Thyroid gland (tissue), 4 donors: ENCODE data around the gene DGKB. TPM values are rescaled to one million over a fixed set of nuclear protein-coding genes. Genes with fewer than 3 reads are reported as not detected.
"Not testable (repeated sequence)": the region's sequence is repeated elsewhere in the genome, so short reads cannot be mapped to it uniquely, and the experiment has no call there.

Experiments used
- DNase-seq, 2 donors: peaks; one replicate each; pipeline ENCODE4 v3.0.0-alpha.2; 2019
- H3K27ac ChIP-seq, 3 donors: fragments of 200-600 bp; sonication (generic); 1 replicate in 2 of 3; 2 replicates in 1 of 3; pipeline ENCODE4 v1.5.1; 2016 to 2019; ENCODE audit warnings: mild to moderate bottlenecking in 1 of 3, moderate library complexity in 1 of 3
- H3K27me3 ChIP-seq: fragments of 200-600 bp; sonication (generic); one replicate; pipeline ENCODE4 v1.5.1; 2019
- H3K36me3 ChIP-seq, 2 donors: fragments of 200-600 bp; sonication (generic); one replicate each; pipeline ENCODE4 v1.5.1; 2016 to 2019
- H3K4me1 ChIP-seq, 2 donors: fragments of 200-600 bp; sonication (generic); one replicate each; pipeline ENCODE4 v1.5.1; 2017 to 2019
- H3K4me3 ChIP-seq, 3 donors: fragments of 200-600 bp; sonication (generic); replicated peaks in 1 of 3; 1 replicate in 2 of 3; 2 replicates in 1 of 3; pipeline ENCODE4 v1.5.1; 2016; ENCODE audit warnings: mild to moderate bottlenecking in 1 of 3
- H3K9me3 ChIP-seq: fragments of 200-600 bp; sonication (generic); one replicate; pipeline ENCODE4 v1.5.1; 2017
- CTCF ChIP-seq, 6 experiments: fragments of 200-600 bp in 3 of 6; fragments of 450-650 bp in 3 of 6; sonication (generic) in 3 of 6; IDR thresholded peaks; one replicate each; pipeline ENCODE4 v1.5.1; 2016 to 2019; ENCODE audit warnings: antibody characterized with exemption in 6 of 6, mild to moderate bottlenecking in 2 of 6, inconsistent platforms in 1 of 6, moderate library complexity in 1 of 6
- POLR2A ChIP-seq, 2 donors: fragments of 450-650 bp; IDR thresholded peaks; one replicate each; pipeline ENCODE4 v1.6.1; 2017; ENCODE audit warnings: antibody characterized with exemption in 2 of 2, mild to moderate bottlenecking in 2 of 2, moderate library complexity in 1 of 2
- WGBS, 2 donors: methylation state at CpG; one replicate each; pipeline ENCODE4 v1.1.5; 2017; 5-methylcytosine and 5-hydroxymethylcytosine counted together
- intact Hi-C: fragments of 100-400 bp; cut with DNase I; formaldehyde crosslinking; loops from one replicate; pipeline ENCODE4 v1.15.1; 2023
- total RNA-seq, 4 donors: library from RNA; depleted of rRNA; stranded (reverse); fragments of >200 nt; gene quantifications; one replicate each; pipeline ENCODE4 v1.2.3, GENCODE V29; 2016

Gene DGKB
- total RNA-seq, 4 donors from 2014 or later, result 0.11 to 2.1 (median 0.49) TPM; not detected in 1

DNA sequence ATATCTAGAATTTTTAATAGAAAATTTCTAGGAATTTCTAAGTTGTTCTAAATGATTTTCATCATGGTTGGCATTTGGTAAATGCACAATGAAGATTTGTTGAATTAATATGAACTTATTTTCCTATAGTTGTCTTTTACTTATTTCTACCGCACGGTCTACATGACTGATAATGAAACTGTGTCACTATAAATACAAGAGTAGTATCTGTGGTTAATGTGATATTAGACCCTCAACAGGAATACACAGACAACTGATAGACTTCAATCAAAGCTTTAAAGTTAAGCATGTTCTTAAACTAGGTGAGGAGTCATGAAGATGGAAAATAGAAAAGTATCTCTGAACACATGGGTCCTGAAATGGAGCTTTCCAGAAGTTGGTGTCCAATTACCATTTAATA is 615.2 kb downstream of the DGKB start:
- Histone ChIP-seq H3K27me3 (no peaks in the 10 kb centered on the region), H3K9me3 (no peaks in the 10 kb centered on the region), H3K4me1 (no peaks in the 10 kb centered on the region), H3K27ac (no peak overlapping the region), H3K36me3 (no peaks in the 10 kb centered on the region), H3K4me3 (no peak overlapping the region)
- 91 to 95% methylated on average over 2 of the region's 2 CpGs for WGBS, 2 donors
- intact Hi-C loops, result no loop called here
- DNase-seq, result no peak
- no peak for TF ChIP-seq CTCF (IDR thresholded peaks at IDR 0.05)
- no peak for TF ChIP-seq POLR2A (IDR thresholded peaks at IDR 0.05)

DNA sequence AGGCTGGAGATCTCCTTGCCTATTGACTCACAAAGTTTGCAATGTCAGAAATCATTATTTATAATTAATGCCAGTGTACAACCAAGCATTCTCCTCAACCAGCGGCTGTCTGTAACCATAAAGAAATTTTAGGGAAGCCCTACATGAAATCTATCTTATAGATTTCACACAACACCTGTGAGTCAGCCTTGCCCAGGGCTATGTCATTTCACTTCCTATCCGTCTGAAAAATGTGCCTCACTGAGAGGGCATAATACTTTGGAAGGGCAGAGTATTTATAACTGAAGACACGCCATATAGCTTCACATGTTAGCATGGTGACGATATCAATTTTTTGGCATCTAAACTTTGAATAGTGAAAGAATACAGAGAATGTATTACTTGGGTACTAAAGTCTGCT is 616.5 kb downstream of the DGKB start:
- intact Hi-C loops, result no loop called here
- Histone ChIP-seq H3K4me3 (no peak overlapping the region), H3K36me3 (no peaks in the 10 kb centered on the region), H3K9me3 (no peaks in the 10 kb centered on the region), H3K4me1 (no peaks in the 10 kb centered on the region), H3K27me3 (no peaks in the 10 kb centered on the region), H3K27ac (no peak overlapping the region)
- DNase-seq, result no peak
- WGBS, 2 donors, result 71 to 72% methylated on average over 4 of the region's 4 CpGs
- no peak for TF ChIP-seq CTCF (IDR thresholded peaks at IDR 0.05)
- TF ChIP-seq POLR2A (IDR thresholded peaks at IDR 0.05), result no peak

- H3K36me3 ChIP-seq, H3K4me3 ChIP-seq, H3K9me3 ChIP-seq, H3K27ac ChIP-seq, H3K27me3 ChIP-seq, DNase-seq, H3K4me1 ChIP-seq, intact Hi-C loops: not testable (repeated sequence)
- 51 to 57% methylated on average over 19 of the region's 21 CpGs for WGBS, 2 donors
These were observed 623.3 kb downstream of the DGKB start for GRCh38 chr7:14279065-14279871.

- no peaks in the 10 kb centered on the region for H3K36me3 ChIP-seq
- no peaks in the 10 kb centered on the region for H3K27me3 ChIP-seq
- H3K4me1 ChIP-seq, result no peaks in the 10 kb centered on the region
- DNase-seq, result no peak
- 93 to 96% methylated on average over 2 of the region's 2 CpGs for WGBS, 2 donors
- no peak for TF ChIP-seq CTCF (IDR thresholded peaks at IDR 0.05)
- TF ChIP-seq POLR2A (IDR thresholded peaks at IDR 0.05), result no peak
- no peaks in the 10 kb centered on the region for H3K9me3 ChIP-seq
- H3K27ac ChIP-seq, result no peak overlapping the region
- intact Hi-C loops, result no loop called here
- no peak overlapping the region for H3K4me3 ChIP-seq
These were observed 627.2 kb downstream of the DGKB start for GRCh38 chr7:14275356-14275755.

- Histone ChIP-seq H3K27me3 (no peaks in the 10 kb centered on the region), H3K9me3 (no peaks in the 10 kb centered on the region), H3K4me1 (no peaks in the 10 kb centered on the region), H3K27ac (no peak overlapping the region), H3K4me3 (no peak overlapping the region), H3K36me3 (no peaks in the 10 kb centered on the region)
- DNase-seq, result no peak
- WGBS, 2 donors, result 85 to 93% methylated on average over 3 of the region's 3 CpGs
- intact Hi-C loops, result no loop called here
- TF ChIP-seq CTCF (IDR thresholded peaks at IDR 0.05) (no peak), POLR2A (IDR thresholded peaks at IDR 0.05) (no peak)
These were observed 631.1 kb downstream of the DGKB start for GRCh38 chr7:14271441-14271840.
